ENCODE results near the gene MGLL. TPM values are rescaled to one million over a fixed set of nuclear protein-coding genes. Genes with fewer than 3 reads are reported as not detected.

MGLL gene
- total and polyA plus RNA-seq, 2 donors: 23.4 to 83.0 TPM

DNA sequence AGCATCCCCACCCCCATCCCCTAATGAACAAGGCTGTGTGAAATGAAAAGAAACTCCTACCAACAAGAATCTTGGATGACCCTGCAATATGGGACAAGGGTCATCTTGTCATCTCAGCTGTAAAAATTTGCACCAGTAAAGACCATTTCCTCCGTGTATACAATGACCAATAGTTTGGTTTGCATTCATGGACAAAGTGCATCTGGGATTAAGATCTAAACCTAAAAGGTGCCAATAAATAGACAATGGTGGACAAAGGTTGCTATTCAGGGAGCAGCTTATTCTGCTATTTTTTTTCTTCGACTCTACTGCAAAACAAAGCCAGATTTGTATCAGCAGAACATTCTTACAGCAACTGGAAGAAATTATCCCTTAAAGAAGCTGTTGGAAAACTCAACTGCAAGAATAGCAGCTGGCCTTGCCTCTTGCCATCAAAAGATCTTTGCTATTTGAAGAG lies 8.0 kb downstream of the MGLL start:
- H3K36me3 ChIP-seq (ENCODE audit: insufficient read depth): no peaks in the 10 kb centered on the region
- no peak overlapping the region for H3K4me3 ChIP-seq (ENCODE audit: low read depth, low read length)
- no peaks in the 10 kb centered on the region for H3K4me1 ChIP-seq (ENCODE audit: insufficient read depth)
- DNase-seq (ENCODE audit: extremely low spot score): no peak
- H3K27ac ChIP-seq (ENCODE audit: low read depth): no peak overlapping the region
- 36% methylated on average over 2 of the region's 2 CpGs for WGBS

DNA sequence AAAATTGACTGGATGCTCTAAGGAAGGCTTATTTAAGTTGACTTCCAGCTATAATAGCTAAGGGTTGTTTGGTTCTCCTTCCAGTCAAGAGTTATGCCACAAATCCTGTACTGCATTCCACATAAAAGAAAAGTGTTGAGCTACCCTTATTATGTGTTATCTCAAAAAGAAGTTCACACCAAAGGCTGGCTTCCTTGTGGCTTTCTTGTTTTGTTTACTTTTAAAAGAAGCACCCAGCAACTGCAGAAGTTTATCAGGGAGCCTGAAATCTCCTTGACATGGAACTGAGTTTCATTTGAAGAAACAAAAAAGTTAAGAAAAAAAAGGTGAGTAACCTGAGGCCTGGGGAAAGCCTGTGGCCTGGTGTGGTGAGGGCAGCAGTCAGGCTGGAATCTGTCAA lies 10.2 kb downstream of the MGLL start:
- H3K4me3 ChIP-seq (ENCODE audit: low read depth, low read length): no peak overlapping the region
- peaks cover 2% of the 10 kb centered on the region for H3K36me3 ChIP-seq (ENCODE audit: insufficient read depth)
- H3K27ac ChIP-seq (ENCODE audit: low read depth): no peak overlapping the region
- DNase-seq (ENCODE audit: extremely low spot score): no peak
- H3K4me1 ChIP-seq (ENCODE audit: insufficient read depth): no peaks in the 10 kb centered on the region

DNA sequence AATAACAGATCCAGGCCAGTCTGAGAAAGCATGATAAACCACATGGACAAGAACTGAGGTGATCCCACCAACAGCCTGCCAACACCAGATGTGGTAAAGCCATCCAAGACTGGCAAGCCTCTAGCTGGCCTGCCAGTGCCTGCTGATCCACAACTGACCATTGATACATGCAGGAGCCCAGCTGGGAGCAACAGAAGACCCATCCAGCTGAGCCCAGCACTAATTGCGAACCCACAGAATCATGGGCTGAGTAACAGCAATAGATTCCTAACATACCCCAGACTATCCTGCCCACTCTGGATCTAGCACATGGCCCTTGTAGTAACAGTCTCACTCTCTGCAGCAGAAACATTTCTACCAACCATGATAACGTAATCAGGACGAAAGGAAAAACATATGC lies 10.6 kb downstream of the MGLL start:
- Histone ChIP-seq H3K36me3 (ENCODE audit: insufficient read depth) (peaks cover 2% of the 10 kb centered on the region), H3K4me1 (ENCODE audit: insufficient read depth) (no peaks in the 10 kb centered on the region), H3K27ac (ENCODE audit: low read depth) (no peak overlapping the region), H3K4me3 (ENCODE audit: low read depth, low read length) (no peak overlapping the region)
- no peak for DNase-seq (ENCODE audit: extremely low spot score)
- 98% methylated on average over 3 of the region's 3 CpGs for WGBS

DNA sequence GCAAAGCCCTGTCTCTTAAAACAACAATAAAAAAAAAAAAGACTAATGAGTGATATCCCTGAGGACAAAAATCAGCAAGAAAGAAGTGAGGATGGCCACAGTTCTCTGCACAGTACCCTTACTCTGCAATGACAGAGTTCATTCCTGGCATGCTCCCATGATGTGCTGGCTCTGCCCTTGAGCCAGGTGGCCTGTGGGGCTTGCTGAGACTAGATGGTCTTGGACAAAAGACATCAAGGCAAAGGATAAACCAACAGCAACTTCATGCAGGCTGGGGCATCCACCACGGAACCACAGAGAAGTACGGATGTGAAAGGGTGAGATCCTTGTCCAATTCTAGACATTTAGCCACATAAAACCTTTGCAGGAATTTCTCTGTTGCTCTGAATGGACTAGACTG lies 12.7 kb downstream of the MGLL start:
- Histone ChIP-seq H3K36me3 (ENCODE audit: insufficient read depth) (peaks cover 2% of the 10 kb centered on the region), H3K27ac (ENCODE audit: low read depth) (no peak overlapping the region), H3K4me1 (ENCODE audit: insufficient read depth) (no peaks in the 10 kb centered on the region), H3K4me3 (ENCODE audit: low read depth, low read length) (no peak overlapping the region)
- DNase-seq (ENCODE audit: extremely low spot score): no peak
- WGBS: 94% methylated on average over 2 of the region's 2 CpGs

DNA sequence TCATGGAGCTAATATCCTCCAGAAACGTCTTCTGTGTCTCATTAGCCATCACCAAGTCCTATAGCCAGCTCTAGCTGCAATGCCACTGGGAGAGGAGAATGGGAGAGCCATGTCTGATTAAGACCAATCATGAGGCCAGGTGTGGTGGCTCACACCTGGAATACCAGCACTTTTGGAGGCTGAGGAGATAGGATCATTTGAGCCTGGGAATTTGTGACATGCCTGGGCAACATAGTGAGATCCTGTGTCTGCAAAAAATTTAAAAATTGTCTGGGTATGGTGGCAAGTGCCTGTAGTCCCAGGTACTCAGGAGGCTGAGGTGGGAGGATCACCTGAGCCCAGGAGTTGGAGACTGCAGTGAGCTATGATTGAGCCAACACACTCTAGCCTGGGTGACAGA lies 13.1 kb downstream of the MGLL start:
- H3K27ac ChIP-seq (ENCODE audit: low read depth): no peak overlapping the region
- no peaks in the 10 kb centered on the region for H3K4me1 ChIP-seq (ENCODE audit: insufficient read depth)
- no peak overlapping the region for H3K4me3 ChIP-seq (ENCODE audit: low read depth, low read length)
- 89% methylated on average over 1 of the region's 1 CpG for WGBS
- no peak for DNase-seq (ENCODE audit: extremely low spot score)
- H3K36me3 ChIP-seq (ENCODE audit: insufficient read depth): peaks cover 2% of the 10 kb centered on the region

DNA sequence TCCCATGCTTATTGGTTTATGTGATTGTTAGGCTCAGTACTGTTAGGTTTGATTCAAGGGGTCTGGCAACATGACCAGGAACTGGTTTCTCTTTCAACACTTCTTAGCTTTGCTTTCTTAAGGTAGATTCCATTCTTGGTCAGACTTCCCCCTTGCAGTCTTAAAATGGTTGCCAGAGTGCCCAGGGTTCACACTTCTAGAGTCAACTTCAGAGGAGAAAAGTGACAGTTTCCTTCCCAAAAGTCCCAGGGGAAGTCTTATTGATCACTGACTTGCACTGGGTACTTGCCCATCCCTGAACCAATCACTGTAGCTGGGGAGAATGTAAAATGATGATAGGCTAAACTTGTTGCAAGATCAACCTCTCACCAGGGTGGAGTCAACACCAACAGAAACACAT lies 14.1 kb downstream of the MGLL start:
- H3K4me3 ChIP-seq (ENCODE audit: low read depth, low read length): no peak overlapping the region
- H3K4me1 ChIP-seq (ENCODE audit: insufficient read depth): no peaks in the 10 kb centered on the region
- no peak for DNase-seq (ENCODE audit: extremely low spot score)
- no peak overlapping the region for H3K27ac ChIP-seq (ENCODE audit: low read depth)
- H3K36me3 ChIP-seq (ENCODE audit: insufficient read depth): peaks cover 2% of the 10 kb centered on the region

DNA sequence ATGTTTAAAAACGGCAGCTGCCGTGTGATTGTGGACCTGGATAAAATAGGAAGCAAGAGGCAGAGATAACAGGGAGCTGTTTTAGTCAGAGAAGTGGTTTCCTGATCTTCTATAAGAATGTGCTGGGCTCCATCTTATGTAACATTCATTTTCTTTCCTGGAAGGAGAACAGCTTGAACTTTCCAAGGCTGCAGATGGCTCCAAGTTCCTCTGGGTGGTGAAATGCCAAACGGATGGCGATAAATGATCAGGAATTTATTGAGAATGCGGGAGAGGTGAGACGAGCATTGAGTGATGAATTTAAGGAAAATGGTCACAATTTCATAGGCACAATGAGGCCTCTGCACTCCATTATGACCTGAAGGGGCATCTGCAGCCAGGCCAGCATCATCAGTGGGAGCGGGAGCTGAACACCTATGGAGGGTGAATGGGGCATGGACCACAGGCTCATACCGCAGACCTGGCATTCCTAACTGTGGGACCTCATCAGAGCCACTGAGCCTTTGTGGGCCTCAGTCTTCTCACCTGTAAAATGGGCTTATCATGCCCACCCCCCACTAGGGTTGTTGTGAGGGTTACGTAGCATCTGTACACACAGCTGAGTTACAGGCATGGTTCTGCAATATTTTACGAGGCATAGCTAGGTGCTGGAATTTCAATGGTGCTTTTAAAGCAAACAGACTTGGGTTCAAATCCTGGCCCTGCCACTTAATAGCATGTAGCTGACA lies 17.1 kb downstream of the MGLL start:
- peaks cover 2% of the 10 kb centered on the region for H3K36me3 ChIP-seq (ENCODE audit: insufficient read depth)
- no peak overlapping the region for H3K4me3 ChIP-seq (ENCODE audit: low read depth, low read length)
- no peaks in the 10 kb centered on the region for H3K4me1 ChIP-seq (ENCODE audit: insufficient read depth)
- H3K27ac ChIP-seq (ENCODE audit: low read depth): no peak overlapping the region
- 73% methylated on average over 10 of the region's 10 CpGs for WGBS
- DNase-seq (ENCODE audit: extremely low spot score): no peak

DNA sequence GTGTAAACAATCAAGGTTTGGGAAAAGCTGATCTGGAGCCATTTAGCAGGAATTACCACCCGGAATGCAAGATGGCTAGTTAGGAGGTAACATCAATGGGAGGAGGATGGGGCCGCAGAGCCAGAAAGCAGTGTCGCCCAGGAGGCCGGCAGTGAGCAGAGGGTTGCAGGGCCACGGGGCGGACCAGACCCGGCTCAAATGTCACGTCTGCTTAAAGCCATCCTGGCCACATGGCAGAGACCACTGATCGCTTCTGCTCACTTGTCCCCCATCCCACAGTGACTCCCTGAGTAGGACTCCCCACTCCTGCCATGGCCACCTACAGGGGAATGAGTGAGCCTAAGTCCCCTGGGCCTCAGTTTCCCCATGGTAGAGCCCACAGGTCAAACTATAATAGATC lies 18.2 kb downstream of the MGLL start:
- peaks cover 2% of the 10 kb centered on the region for H3K36me3 ChIP-seq (ENCODE audit: insufficient read depth)
- WGBS: 88% methylated on average over 9 of the region's 9 CpGs
- peak overlapping the region; percentile 14 for H3K27ac ChIP-seq (ENCODE audit: low read depth)
- no peak overlapping the region for H3K4me3 ChIP-seq (ENCODE audit: low read depth, low read length)
- no peaks in the 10 kb centered on the region for H3K4me1 ChIP-seq (ENCODE audit: insufficient read depth)
- DNase-seq (ENCODE audit: extremely low spot score): no peak

DNA sequence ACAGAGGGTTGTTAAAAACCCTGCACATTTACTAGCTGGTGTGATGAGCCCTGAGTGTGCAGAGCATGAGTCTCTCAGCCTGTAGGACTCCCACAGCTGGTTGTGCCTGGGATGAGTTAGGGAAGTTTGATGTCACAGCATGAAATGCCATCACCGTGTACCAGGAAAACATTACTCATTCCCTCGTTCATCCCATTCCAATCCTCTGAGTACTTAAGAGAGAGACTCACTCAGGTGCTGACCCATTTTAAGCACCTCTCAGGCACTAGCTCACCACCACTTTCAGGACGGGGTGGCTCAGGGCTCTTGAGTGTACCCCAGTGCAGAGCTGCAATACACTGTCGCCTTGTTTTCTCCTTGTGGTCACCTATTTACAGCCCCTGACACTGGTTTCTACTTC lies 18.7 kb downstream of the MGLL start:
- Histone ChIP-seq H3K4me3 (ENCODE audit: low read depth, low read length) (no peak overlapping the region), H3K27ac (ENCODE audit: low read depth) (no peak overlapping the region), H3K4me1 (ENCODE audit: insufficient read depth) (no peaks in the 10 kb centered on the region), H3K36me3 (ENCODE audit: insufficient read depth) (peaks cover 2% of the 10 kb centered on the region)
- WGBS: 58% methylated on average over 4 of the region's 4 CpGs
- no peak for DNase-seq (ENCODE audit: extremely low spot score)

DNA sequence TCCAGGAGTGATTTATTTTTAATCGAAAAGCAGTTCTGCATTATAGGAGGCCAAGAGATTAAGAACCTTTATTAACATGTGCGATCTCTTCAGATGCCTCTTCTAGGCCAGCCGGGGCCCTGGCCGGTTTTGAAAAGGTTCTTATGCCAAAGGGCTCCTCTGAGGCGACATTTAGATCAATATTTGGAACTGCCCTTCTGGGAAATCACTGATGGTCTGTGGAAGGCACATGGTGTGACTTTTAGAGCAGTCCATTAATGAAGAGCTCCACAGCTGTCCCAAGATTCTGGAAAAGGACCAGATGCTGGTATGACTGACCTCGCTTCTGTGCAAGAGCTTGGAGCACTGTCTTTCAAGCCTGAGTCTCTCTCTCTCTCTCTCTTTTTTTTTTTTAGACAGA lies 19.7 kb downstream of the MGLL start:
- Histone ChIP-seq H3K4me3 (ENCODE audit: low read depth, low read length) (no peak overlapping the region), H3K27ac (ENCODE audit: low read depth) (no peak overlapping the region), H3K4me1 (ENCODE audit: insufficient read depth) (no peaks in the 10 kb centered on the region), H3K36me3 (ENCODE audit: insufficient read depth) (no peaks in the 10 kb centered on the region)
- WGBS: 93% methylated on average over 6 of the region's 6 CpGs
- DNase-seq (ENCODE audit: extremely low spot score): no peak

DNA sequence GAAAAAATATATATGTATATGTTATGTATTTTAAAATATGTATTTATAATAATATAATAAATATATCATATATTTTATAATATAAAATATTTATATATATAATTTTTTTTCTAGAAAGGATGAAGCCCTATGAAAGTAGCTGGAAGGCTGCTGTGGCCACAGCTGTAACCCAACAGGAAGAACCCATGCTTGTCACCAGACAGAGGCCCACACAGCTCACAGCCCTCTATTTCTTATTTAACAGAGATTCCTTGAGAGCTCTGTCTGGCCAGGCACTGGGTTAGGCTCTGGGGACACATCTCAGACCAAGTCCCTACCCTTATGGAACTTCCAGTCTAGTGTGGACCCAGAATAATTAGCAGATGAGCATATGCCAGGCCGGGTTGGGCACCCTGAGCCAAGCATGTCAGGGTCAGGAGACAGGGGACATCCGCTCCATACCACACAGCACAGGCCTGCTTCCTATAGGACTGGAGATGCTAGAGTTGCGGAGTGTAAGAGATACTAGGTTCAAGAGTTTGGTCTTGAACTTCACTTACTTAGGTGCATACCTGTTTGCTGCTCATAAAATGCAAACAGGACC lies 20.5 kb downstream of the MGLL start:
- Histone ChIP-seq H3K4me3 (ENCODE audit: low read depth, low read length) (no peak overlapping the region), H3K27ac (ENCODE audit: low read depth) (no peak overlapping the region), H3K36me3 (ENCODE audit: insufficient read depth) (no peaks in the 10 kb centered on the region), H3K4me1 (ENCODE audit: insufficient read depth) (no peaks in the 10 kb centered on the region)
- WGBS: 94% methylated on average over 3 of the region's 3 CpGs
- no peak for DNase-seq (ENCODE audit: extremely low spot score)

DNA sequence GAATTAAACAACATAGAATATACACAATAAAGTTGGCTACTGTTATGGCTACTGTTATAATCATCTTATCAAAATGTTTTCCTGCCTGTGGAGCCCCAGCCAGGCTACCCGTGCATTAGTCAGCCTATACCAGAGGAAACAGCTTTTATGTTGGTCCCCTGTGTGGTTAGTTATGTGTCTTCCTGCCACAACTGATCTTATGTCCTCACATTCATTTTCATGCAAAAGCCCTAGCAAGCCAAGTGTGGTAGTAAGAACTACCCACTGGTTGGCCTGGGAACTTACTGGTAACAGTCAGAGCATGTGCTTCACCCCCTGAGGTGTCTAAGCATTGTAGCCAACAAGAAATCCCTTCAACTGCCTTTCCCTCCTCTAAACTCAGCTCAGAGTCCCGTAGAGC lies 21.8 kb downstream of the MGLL start:
- Histone ChIP-seq H3K4me3 (ENCODE audit: low read depth, low read length) (no peak overlapping the region), H3K36me3 (ENCODE audit: insufficient read depth) (no peaks in the 10 kb centered on the region), H3K27ac (ENCODE audit: low read depth) (no peak overlapping the region), H3K4me1 (ENCODE audit: insufficient read depth) (no peaks in the 10 kb centered on the region)
- DNase-seq (ENCODE audit: extremely low spot score): no peak
- WGBS: 78% methylated on average over 2 of the region's 2 CpGs

DNA sequence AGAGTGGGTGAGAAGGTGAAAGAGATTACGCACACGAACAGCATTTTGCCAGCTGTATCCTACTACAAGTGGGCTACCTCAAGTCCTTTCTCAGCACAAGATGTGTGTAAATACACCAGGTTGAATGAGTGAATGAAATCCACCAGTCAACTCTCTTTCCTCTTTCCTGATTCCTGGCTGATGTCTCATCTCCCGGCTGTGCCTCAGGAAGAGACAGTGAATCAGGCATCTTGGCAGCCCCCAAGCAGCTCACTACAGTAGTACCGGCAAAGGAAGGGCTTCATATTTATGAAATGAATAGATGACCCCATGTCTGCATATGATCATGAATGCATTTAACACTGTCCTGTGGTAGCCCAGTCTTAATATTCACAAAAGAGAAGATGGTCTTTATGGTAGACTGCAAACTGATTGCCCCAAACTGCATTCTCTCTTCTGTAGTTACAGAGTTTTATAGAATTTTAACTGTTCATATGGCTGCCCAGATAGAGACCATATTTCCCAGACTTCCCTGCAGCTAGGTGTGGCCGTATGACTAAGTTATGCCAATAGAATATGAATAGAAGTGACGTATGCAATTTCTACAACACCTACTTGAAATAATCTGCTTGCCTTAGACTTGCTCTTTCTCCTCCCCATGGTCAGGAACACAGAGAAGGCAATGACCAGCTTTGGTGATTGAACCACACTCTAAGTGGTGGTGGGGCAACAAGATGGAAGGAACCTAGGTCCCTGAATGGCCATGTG lies 22.7 kb downstream of the MGLL start:
- H3K36me3 ChIP-seq (ENCODE audit: insufficient read depth): no peaks in the 10 kb centered on the region
- no peaks in the 10 kb centered on the region for H3K4me1 ChIP-seq (ENCODE audit: insufficient read depth)
- 68% methylated on average over 6 of the region's 6 CpGs for WGBS
- no peak overlapping the region for H3K4me3 ChIP-seq (ENCODE audit: low read depth, low read length)
- no peak overlapping the region for H3K27ac ChIP-seq (ENCODE audit: low read depth)
- DNase-seq (ENCODE audit: extremely low spot score): no peak

DNA sequence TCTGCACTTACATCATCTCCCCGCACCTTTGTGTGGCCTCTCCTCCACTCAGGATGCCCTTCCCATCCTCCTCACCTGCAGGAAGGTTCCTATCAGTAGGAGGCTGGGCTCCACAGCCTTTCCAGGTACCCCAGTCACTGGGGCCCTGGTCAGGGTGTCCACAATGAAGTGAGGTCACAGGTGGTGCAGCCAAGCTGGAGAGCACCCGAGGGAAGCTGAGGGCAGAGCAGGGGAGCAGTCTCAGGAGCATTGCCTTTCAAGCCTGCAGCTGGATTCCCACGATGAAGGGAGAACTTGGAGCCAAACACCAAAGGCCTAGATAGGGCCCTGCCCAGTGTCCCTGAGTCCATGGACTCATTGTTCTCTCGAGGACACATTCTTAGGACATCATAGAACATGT lies 23.6 kb downstream of the MGLL start:
- Histone ChIP-seq H3K27ac (ENCODE audit: low read depth) (no peak overlapping the region), H3K4me3 (ENCODE audit: low read depth, low read length) (no peak overlapping the region), H3K4me1 (ENCODE audit: insufficient read depth) (no peaks in the 10 kb centered on the region), H3K36me3 (ENCODE audit: insufficient read depth) (no peaks in the 10 kb centered on the region)
- DNase-seq (ENCODE audit: extremely low spot score): no peak
- WGBS: 89% methylated on average over 4 of the region's 4 CpGs

All from urinary bladder (tissue), 4 donors.